ENCODE data around the gene TNFSF12.

Gene TNFSF12

DNA sequence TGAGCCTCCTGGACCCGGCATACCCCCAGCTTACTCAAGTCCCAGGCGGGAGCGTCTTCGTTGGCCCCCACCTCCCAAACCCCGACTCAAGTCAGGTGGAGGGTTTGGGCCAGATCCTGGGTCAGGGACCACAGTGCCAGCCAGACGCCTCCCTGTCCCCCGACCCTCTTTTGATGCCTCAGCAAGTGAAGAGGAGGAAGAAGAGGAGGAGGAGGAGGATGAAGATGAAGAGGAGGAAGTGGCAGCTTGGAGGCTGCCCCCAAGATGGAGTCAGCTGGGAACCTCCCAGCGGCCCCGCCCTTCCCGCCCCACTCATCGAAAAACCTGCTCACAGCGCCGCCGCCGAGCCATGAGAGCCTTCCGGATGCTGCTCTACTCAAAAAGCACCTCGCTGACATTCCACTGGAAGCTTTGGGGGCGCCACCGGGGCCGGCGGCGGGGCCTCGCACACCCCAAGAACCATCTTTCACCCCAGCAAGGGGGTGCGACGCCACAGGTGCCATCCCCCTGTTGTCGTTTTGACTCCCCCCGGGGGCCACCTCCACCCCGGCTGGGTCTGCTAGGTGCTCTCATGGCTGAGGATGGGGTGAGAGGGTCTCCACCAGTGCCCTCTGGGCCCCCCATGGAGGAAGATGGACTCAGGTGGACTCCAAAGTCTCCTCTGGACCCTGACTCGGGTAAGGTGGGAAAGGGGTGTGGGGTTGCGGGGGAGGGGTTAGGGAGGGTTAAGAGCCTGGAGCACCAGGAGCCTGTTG lies 14.4 kb downstream of the TNFSF12 start:
- H3K4me3 Mint-ChIP-seq, result peak overlapping the region; percentile 93 to 99 (median 95)
- peaks cover 34% of the 10 kb centered on the region for H3K36me3 Mint-ChIP-seq (ENCODE audit: low read depth)
- no peaks in the 10 kb centered on the region for H3K27me3 Mint-ChIP-seq (ENCODE audit: low read depth)
- TF ChIP-seq, protein P1, sequence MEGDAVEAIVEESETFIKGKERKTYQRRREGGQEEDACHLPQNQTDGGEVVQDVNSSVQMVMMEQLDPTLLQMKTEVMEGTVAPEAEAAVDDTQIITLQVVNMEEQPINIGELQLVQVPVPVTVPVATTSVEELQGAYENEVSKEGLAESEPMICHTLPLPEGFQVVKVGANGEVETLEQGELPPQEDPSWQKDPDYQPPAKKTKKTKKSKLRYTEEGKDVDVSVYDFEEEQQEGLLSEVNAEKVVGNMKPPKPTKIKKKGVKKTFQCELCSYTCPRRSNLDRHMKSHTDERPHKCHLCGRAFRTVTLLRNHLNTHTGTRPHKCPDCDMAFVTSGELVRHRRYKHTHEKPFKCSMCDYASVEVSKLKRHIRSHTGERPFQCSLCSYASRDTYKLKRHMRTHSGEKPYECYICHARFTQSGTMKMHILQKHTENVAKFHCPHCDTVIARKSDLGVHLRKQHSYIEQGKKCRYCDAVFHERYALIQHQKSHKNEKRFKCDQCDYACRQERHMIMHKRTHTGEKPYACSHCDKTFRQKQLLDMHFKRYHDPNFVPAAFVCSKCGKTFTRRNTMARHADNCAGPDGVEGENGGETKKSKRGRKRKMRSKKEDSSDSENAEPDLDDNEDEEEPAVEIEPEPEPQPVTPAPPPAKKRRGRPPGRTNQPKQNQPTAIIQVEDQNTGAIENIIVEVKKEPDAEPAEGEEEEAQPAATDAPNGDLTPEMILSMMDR (IDR thresholded peaks at IDR 0.05; ENCODE audit: unreplicated experiment in 3 of 3), result no peak
- H3K9me3 Mint-ChIP-seq, result no peaks in the 10 kb centered on the region
- H3K27ac Mint-ChIP-seq, result peak overlapping the region in 1 of 3 experiments; percentile 94
- peaks cover 42% of the 10 kb centered on the region for H3K4me1 Mint-ChIP-seq

GRCh38 chr17:7569571-7569970 lies 20.7 kb downstream of the TNFSF12 start:
- TF ChIP-seq, protein P1 (IDR thresholded peaks at IDR 0.05; ENCODE audit: unreplicated experiment in 3 of 3), result no peak
- Mint-ChIP-seq H3K27ac (peak overlapping the region in 1 of 3 experiments; percentile 5), H3K27me3 (ENCODE audit: low read depth) (no peaks in the 10 kb centered on the region), H3K36me3 (ENCODE audit: low read depth) (peaks cover 77% of the 10 kb centered on the region), H3K4me1 (peaks cover 21% of the 10 kb centered on the region), H3K9me3 (peaks cover 2% of the 10 kb centered on the region), H3K4me3 (no peak overlapping the region)

- H3K36me3 Mint-ChIP-seq (ENCODE audit: low read depth), result peaks cover 78% of the 10 kb centered on the region
- H3K4me3 Mint-ChIP-seq, result peak overlapping the region in 2 of 3 experiments; percentile 42 to 74
- H3K4me1 Mint-ChIP-seq, result peaks cover 29% of the 10 kb centered on the region
- H3K27ac Mint-ChIP-seq, result no peak overlapping the region
- H3K9me3 Mint-ChIP-seq, result peaks cover 2% of the 10 kb centered on the region
- TF ChIP-seq, protein P1 (IDR thresholded peaks at IDR 0.05; ENCODE audit: unreplicated experiment in 3 of 3), result no peak
- no peaks in the 10 kb centered on the region for H3K27me3 Mint-ChIP-seq (ENCODE audit: low read depth)
These were observed 21.5 kb downstream of the TNFSF12 start for GRCh38 chr17:7570351-7570750.

DNA sequence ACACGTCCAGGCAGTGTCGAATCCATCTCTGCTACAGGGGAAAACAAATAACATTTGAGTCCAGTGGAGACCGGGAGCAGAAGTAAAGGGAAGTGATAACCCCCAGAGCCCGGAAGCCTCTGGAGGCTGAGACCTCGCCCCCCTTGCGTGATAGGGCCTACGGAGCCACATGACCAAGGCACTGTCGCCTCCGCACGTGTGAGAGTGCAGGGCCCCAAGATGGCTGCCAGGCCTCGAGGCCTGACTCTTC lies 23.4 kb downstream of the TNFSF12 start:
- TF ChIP-seq, protein P1 (IDR thresholded peaks at IDR 0.05; ENCODE audit: unreplicated experiment in 3 of 3), result no peak
- H3K4me3 Mint-ChIP-seq, result peak overlapping the region; percentile 94 to 99 (median 97)
- H3K27me3 Mint-ChIP-seq (ENCODE audit: low read depth), result no peaks in the 10 kb centered on the region
- H3K27ac Mint-ChIP-seq, result peak overlapping the region; percentile 87 to 99 (median 99)
- H3K9me3 Mint-ChIP-seq, result peaks cover 2% of the 10 kb centered on the region
- H3K4me1 Mint-ChIP-seq, result peaks cover 43% of the 10 kb centered on the region
- peaks cover 84% of the 10 kb centered on the region for H3K36me3 Mint-ChIP-seq (ENCODE audit: low read depth)

DNA sequence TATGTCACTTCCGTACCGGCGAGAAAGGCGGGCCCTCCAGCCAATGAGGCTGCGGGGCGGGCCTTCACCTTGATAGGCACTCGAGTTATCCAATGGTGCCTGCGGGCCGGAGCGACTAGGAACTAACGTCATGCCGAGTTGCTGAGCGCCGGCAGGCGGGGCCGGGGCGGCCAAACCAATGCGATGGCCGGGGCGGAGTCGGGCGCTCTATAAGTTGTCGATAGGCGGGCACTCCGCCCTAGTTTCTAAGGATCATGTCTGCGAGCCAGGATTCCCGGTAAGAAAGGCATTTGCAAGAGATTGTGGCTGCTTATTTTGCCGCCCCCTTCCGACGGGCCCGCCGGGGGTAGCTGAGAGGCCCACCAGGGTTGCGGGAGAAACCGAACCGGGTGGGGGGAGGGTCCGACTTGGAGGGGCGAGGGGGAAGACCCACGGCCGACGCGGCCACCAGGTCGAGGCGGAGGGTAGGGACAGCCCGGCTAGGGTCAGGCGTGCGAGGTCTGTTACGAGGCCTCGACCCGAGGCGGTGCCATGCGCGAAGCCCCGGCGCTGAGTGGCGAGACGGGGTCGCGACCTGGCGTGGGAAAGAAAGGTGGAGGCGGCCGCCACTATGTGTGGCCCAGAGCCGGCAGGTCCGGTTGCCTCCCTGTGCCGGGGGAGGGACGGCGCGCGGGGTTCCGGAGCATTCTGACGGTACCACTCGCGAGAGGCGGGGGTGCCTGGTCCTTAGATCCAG lies 23.9 kb downstream of the TNFSF12 start:
- TF ChIP-seq, protein P1 (IDR thresholded peaks at IDR 0.05; ENCODE audit: unreplicated experiment in 3 of 3), result no peak
- Mint-ChIP-seq H3K27me3 (ENCODE audit: low read depth) (no peaks in the 10 kb centered on the region), H3K9me3 (peaks cover 2% of the 10 kb centered on the region), H3K4me1 (peaks cover 45% of the 10 kb centered on the region), H3K36me3 (ENCODE audit: low read depth) (peaks cover 85% of the 10 kb centered on the region), H3K27ac (peak overlapping the region; percentile 99), H3K4me3 (peak overlapping the region; percentile 94 to 99 (median 97))
